HL-60 (cell line): ENCODE measurements around the gene TIMP3.

Experiments used
- GABPA ChIP-seq: IDR thresholded peaks from 2 replicates; pipeline ENCODE4 v1.6.1; 2012; ENCODE audit warnings: low read depth
- POLR2AphosphoS5 ChIP-seq: IDR thresholded peaks from 2 replicates; pipeline ENCODE4 v1.6.1; 2012; ENCODE audit warnings: low read depth
- TF ChIP-seq, protein P1 (sequence below): IDR thresholded peaks from one replicate; pipeline ENCODE4 v1.5.1; 2011; ENCODE audit warnings: low read length, control low read depth, inconsistent platforms; ENCODE audit not compliant: insufficient read depth
- TF ChIP-seq, protein P2 (sequence below): IDR thresholded peaks from 2 replicates; pipeline ENCODE4 v1.6.1; 2012; ENCODE audit warnings: low read depth; ENCODE audit not compliant: insufficient replicate concordance

DNA sequence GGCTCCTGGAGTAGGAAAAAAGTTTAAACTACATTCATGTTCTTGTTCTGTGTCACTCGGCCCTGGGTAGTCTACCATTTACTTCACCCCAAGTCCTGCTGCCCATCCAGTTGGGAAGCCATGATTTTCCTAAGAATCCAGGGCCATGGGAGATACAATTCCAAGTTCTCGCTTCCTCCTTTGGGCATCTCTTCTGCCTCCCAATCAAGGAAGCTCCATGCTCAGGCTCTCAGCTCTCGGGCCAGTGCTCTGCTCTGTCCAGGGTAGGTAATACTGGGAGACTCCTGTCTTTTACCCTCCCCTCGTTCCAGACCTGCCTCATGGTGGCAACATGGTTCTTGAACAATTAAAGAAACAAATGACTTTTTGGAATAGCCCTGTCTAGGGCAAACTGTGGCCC lies 60.6 kb downstream of the TIMP3 start:
- TF ChIP-seq, protein P1, sequence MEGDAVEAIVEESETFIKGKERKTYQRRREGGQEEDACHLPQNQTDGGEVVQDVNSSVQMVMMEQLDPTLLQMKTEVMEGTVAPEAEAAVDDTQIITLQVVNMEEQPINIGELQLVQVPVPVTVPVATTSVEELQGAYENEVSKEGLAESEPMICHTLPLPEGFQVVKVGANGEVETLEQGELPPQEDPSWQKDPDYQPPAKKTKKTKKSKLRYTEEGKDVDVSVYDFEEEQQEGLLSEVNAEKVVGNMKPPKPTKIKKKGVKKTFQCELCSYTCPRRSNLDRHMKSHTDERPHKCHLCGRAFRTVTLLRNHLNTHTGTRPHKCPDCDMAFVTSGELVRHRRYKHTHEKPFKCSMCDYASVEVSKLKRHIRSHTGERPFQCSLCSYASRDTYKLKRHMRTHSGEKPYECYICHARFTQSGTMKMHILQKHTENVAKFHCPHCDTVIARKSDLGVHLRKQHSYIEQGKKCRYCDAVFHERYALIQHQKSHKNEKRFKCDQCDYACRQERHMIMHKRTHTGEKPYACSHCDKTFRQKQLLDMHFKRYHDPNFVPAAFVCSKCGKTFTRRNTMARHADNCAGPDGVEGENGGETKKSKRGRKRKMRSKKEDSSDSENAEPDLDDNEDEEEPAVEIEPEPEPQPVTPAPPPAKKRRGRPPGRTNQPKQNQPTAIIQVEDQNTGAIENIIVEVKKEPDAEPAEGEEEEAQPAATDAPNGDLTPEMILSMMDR, result no peak
- TF ChIP-seq POLR2AphosphoS5, result no peak
- TF ChIP-seq, protein P2, sequence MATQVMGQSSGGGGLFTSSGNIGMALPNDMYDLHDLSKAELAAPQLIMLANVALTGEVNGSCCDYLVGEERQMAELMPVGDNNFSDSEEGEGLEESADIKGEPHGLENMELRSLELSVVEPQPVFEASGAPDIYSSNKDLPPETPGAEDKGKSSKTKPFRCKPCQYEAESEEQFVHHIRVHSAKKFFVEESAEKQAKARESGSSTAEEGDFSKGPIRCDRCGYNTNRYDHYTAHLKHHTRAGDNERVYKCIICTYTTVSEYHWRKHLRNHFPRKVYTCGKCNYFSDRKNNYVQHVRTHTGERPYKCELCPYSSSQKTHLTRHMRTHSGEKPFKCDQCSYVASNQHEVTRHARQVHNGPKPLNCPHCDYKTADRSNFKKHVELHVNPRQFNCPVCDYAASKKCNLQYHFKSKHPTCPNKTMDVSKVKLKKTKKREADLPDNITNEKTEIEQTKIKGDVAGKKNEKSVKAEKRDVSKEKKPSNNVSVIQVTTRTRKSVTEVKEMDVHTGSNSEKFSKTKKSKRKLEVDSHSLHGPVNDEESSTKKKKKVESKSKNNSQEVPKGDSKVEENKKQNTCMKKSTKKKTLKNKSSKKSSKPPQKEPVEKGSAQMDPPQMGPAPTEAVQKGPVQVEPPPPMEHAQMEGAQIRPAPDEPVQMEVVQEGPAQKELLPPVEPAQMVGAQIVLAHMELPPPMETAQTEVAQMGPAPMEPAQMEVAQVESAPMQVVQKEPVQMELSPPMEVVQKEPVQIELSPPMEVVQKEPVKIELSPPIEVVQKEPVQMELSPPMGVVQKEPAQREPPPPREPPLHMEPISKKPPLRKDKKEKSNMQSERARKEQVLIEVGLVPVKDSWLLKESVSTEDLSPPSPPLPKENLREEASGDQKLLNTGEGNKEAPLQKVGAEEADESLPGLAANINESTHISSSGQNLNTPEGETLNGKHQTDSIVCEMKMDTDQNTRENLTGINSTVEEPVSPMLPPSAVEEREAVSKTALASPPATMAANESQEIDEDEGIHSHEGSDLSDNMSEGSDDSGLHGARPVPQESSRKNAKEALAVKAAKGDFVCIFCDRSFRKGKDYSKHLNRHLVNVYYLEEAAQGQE, result no peak
- no peak for TF ChIP-seq GABPA
